ENCODE measurements around the gene CHIT1. TPM values are rescaled to one million over a fixed set of nuclear protein-coding genes. Genes with fewer than 3 reads are reported as not detected.

The CHIT1 gene
- total RNA-seq (ENCODE audit: low replicate concordance) = not detected in 2 replicates
- long read RNA-seq = 0 reads

DNA sequence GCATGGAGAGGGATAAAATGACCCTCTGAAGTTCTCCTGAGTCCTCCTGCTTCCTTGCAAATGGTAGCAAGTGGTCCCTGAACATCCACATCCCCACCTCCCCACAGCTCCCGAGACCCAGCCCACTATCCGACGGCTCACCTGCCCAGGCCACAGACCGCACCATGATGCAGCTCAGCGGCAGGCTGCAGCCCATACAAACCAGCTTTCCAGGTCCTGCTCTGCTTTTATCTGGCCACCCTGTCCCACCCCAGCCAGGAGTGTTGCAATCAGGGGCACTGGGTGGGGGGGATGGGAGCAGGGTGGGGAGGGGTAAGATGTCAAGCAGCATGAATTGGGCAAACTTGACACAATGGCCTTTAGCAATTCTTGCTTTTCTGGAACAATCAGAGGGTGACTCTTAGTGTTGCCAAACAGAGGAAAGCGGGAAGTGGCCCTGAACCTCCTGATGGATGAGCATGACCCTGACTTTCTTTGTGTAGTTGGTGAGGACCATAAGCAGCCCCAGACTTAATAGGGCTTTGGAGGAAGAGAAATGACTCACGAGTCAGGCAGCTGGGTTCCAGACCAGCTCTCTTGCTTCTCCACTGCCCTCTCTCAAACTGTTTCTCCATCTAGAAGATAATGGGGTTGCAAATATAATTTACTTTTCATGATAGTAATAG lies at the start of gene CHIT1:
Gene CHIT1, minus strand, starts transcription at position 203 of the 665 bp plus-strand sequence. Its CDS starts 37 bp downstream, at position 166.
- DNase-seq (ENCODE audit: extremely low spot score, unreplicated experiment) = no peak
- H3K4me3 Mint-ChIP-seq = no peak within 1 kb of the TSS
- peaks cover 57% of the 10 kb centered on the region for H3K27me3 Mint-ChIP-seq
- no peaks in the 10 kb centered on the region for H3K36me3 Mint-ChIP-seq
- H3K9me3 Mint-ChIP-seq = peaks cover 6% of the 10 kb centered on the region
- TF ChIP-seq CTCF (conservative IDR thresholded peaks at IDR 0.05) = no peak
- no peaks in the 10 kb centered on the region for H3K4me1 Mint-ChIP-seq (ENCODE audit: unreplicated experiment)
- no peak within 1 kb of the TSS for H3K27ac Mint-ChIP-seq

DNA sequence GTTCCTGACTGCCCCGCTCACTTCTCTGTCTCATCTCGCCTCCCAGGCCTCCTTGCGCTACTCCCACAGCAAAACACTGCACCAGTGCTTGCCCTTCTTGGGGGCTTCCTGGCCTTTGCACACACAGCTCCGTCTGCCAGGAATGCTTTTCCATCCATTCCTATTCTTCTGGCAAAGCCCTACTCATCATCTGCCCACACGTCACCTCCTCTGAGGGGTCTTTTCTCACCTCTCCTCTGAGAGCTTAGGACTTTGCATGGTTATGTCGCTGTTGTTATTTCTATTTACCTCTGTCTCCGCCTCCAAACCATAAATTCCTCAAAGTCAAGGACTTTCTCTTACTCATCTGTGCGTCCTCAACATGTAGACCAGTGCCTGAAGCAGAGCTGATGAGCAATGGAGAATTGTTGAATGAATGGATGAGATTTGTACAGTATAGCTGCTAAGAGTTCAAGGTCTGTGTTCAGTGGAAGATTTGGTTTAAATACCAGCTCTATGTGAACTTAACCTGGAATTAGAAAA lies 49.5 kb upstream of the CHIT1 start:
- Mint-ChIP-seq H3K4me3 (peak overlapping the region; percentile 54), H3K27me3 (no peaks in the 10 kb centered on the region), H3K4me1 (ENCODE audit: unreplicated experiment) (peaks cover 46% of the 10 kb centered on the region), H3K27ac (peak overlapping the region; percentile 61), H3K36me3 (no peaks in the 10 kb centered on the region), H3K9me3 (no peaks in the 10 kb centered on the region)
- no peak for DNase-seq (ENCODE audit: extremely low spot score, unreplicated experiment)
- TF ChIP-seq CTCF (conservative IDR thresholded peaks at IDR 0.05) = no peak

DNA sequence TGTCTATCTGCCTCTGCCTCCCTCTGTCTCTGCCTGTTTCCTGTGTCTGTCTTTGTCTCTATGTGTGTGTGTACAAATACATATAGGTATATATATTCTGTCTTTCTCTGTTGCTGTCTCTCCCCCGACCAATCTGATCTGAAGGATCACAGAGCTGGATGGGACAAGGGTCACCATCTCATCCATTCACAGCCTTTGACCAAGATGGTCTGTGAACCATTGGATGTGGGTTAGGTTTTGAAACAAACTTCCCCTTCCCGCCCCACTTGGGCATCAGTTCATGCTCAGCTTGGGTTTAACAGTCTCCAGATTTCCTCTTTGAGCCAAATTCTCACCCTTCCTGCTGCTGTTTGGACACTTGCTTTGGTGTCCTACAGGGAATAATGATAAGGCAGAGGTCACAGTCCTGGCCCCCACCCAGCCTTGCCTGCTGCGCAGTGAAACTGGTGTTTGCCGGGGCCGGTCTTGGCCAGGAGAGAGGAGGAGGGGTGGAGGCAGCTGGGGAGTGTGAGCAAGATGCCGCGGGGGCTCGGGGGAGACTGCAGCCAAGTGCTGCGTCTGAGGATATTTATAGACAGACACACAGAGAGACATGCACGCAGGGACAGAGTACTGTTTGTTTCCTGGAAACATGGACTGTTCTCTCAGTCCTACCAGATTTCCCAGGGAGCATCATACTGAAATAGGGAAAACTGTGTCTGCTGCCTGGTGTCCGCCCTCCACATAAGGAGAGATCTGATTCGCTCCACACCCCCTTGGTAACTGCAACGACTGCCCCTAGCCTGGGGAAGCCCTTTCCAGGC lies 48.8 kb upstream of the CHIT1 start:
- peak; percentile 68 for DNase-seq (ENCODE audit: extremely low spot score, unreplicated experiment)
- no peak for TF ChIP-seq CTCF (conservative IDR thresholded peaks at IDR 0.05)
- H3K9me3 Mint-ChIP-seq = no peaks in the 10 kb centered on the region
- no peaks in the 10 kb centered on the region for H3K36me3 Mint-ChIP-seq
- H3K27me3 Mint-ChIP-seq = no peaks in the 10 kb centered on the region
- H3K4me3 Mint-ChIP-seq = peak overlapping the region; percentile 54
- H3K27ac Mint-ChIP-seq = peak overlapping the region; percentile 77
- peaks cover 45% of the 10 kb centered on the region for H3K4me1 Mint-ChIP-seq (ENCODE audit: unreplicated experiment)

DNA sequence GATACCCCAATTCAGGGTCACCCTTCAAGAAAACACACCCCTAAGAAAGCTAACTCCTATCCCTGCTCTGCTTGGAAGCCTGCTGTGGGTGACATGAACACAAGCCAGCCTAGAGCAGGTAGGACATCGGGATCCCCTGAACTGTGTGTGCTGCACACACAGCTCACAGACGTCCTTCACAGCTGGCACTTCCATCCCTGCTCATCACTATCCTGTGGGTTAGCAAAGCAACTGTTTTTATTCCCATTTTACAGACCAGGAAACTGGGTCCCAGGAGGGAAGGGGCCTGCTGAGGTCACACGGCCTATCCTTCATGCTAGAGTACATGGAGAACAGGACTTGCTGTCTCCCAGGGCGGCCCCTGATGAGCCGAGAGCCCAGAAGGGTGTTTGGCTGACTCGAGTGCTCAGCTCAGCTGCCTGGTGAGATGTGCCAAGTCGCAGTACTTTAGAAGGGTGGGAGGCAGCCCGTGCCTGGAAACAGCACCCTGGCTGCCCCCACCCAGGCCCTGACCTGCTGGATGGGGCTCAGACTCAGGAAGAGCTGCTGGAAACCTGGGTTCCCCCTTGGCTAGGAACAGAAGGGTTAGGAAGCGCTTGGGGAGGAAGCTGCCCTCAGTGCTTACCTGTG lies 47.6 kb upstream of the CHIT1 start:
- H3K36me3 Mint-ChIP-seq = no peaks in the 10 kb centered on the region
- peak; percentile 55 for DNase-seq (ENCODE audit: extremely low spot score, unreplicated experiment)
- H3K27ac Mint-ChIP-seq = no peak overlapping the region
- no peak overlapping the region for H3K4me3 Mint-ChIP-seq
- H3K4me1 Mint-ChIP-seq (ENCODE audit: unreplicated experiment) = peaks cover 32% of the 10 kb centered on the region
- H3K27me3 Mint-ChIP-seq = no peaks in the 10 kb centered on the region
- TF ChIP-seq CTCF (conservative IDR thresholded peaks at IDR 0.05) = no peak
- no peaks in the 10 kb centered on the region for H3K9me3 Mint-ChIP-seq

DNA sequence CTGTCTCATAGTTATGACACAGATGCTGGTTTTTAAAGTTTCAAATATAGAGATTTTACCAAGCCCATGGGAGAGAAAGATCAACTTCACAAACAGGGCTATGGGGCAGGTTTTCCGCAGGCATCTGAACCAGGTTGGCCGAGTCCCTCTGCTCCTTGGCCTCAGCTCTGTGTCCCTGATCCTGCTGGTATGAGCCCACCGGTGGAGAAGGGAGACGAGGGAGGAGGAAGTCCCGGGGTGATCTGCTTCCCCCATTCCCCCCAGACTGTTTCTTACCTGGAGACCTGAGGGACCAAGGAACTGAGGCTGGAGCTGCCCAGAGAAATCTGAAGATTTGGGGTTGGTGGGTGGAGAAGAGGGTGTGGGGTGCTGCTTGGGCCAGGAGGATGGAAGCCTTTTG lies 46.9 kb upstream of the CHIT1 start:
- Mint-ChIP-seq H3K4me3 (no peak overlapping the region), H3K27me3 (no peaks in the 10 kb centered on the region), H3K27ac (no peak overlapping the region), H3K4me1 (ENCODE audit: unreplicated experiment) (peaks cover 30% of the 10 kb centered on the region), H3K9me3 (no peaks in the 10 kb centered on the region), H3K36me3 (no peaks in the 10 kb centered on the region)
- TF ChIP-seq CTCF (conservative IDR thresholded peaks at IDR 0.05) = no peak
- DNase-seq (ENCODE audit: extremely low spot score, unreplicated experiment) = peak; percentile 52
